H1 (cell line): ENCODE data around the gene DERL3. TPM values are rescaled to one million over a fixed set of nuclear protein-coding genes. Genes with fewer than 3 reads are reported as not detected.

ENCODE experiments used
- BCL11A ChIP-seq, 2 experiments: IDR thresholded peaks; one replicate each; pipeline ENCODE4 v1.6.1; 2011; ENCODE audit warnings: low read depth in 2 of 2, low read length in 2 of 2, mild to moderate bottlenecking in 2 of 2
- CHD1 ChIP-seq: IDR thresholded peaks from 2 replicates; pipeline ENCODE4 v1.6.1; 2012; ENCODE audit warnings: low read depth, low read length, improper control_type of control experiment
- CHD2 ChIP-seq: IDR thresholded peaks from 2 replicates; pipeline ENCODE4 v1.6.1; 2012; ENCODE audit warnings: low read length, improper control_type of control experiment
- CTBP2 ChIP-seq: IDR thresholded peaks from 2 replicates; pipeline ENCODE4 v1.7.0; 2011; ENCODE audit warnings: borderline replicate concordance, mild to moderate bottlenecking, moderate library complexity, mixed read lengths, low read length; ENCODE audit not compliant: insufficient read depth, insufficient read length
- EGR1 ChIP-seq: IDR thresholded peaks from 2 replicates; pipeline ENCODE4 v1.6.1; 2011; ENCODE audit warnings: low read depth, low read length, borderline replicate concordance
- EP300 ChIP-seq, 2 experiments: IDR thresholded peaks; 1 replicate in 1 of 2; 2 replicates in 1 of 2; pipeline ENCODE4 v1.6.1; 2011 to 2012; ENCODE audit warnings: low read depth in 2 of 2, low read length in 2 of 2, mild to moderate bottlenecking in 2 of 2, borderline replicate concordance in 1 of 2, inconsistent platforms in 1 of 2, moderate library complexity in 1 of 2
- EZH2 ChIP-seq: fragments of 200-600 bp; sonication (generic); IDR thresholded peaks from 2 replicates; pipeline ENCODE4 v1.7.1; 2012; ENCODE audit warnings: low read depth, mild to moderate bottlenecking, moderate library complexity, low read length, inconsistent platforms; ENCODE audit not compliant: severe bottlenecking
- HDAC2 ChIP-seq, 2 experiments: fragments of 300-600 bp in 1 of 2; sonication (generic) in 1 of 2; IDR thresholded peaks; 2 replicates each; pipeline ENCODE4 v1.6.1; 2011 to 2012; ENCODE audit warnings: low read depth in 2 of 2, low read length in 2 of 2, mild to moderate bottlenecking in 2 of 2, moderate library complexity in 2 of 2, borderline replicate concordance in 1 of 2, inconsistent platforms in 1 of 2
- JUN ChIP-seq: IDR thresholded peaks from 2 replicates; pipeline ENCODE4 v1.6.1; 2011; ENCODE audit warnings: low read depth, mild to moderate bottlenecking, improper control_type of control experiment, low read length
- JUND ChIP-seq: IDR thresholded peaks from 2 replicates; pipeline ENCODE4 v1.6.1; 2011; ENCODE audit warnings: mild to moderate bottlenecking, improper control_type of control experiment, low read length
- NANOG ChIP-seq: IDR thresholded peaks from 2 replicates; pipeline ENCODE4 v1.6.1; 2011; ENCODE audit warnings: low read length, low read depth, mild to moderate bottlenecking, inconsistent platforms; ENCODE audit not compliant: insufficient read depth, poor library complexity, severe bottlenecking
- POLR2A ChIP-seq, 2 experiments: IDR thresholded peaks; 1 replicate in 1 of 2; 2 replicates in 1 of 2; pipeline ENCODE4 v1.6.1; 2011; ENCODE audit warnings: low read depth in 2 of 2, low read length in 2 of 2, mild to moderate bottlenecking in 2 of 2; ENCODE audit errors: control extremely low read depth in 1 of 2
- RBBP5 ChIP-seq: IDR thresholded peaks from 2 replicates; pipeline ENCODE4 v1.7.1; 2012; ENCODE audit warnings: low read depth, mild to moderate bottlenecking, inconsistent platforms, low read length, moderate library complexity, borderline replicate concordance
- SRF ChIP-seq: IDR thresholded peaks from 2 replicates; pipeline ENCODE4 v1.6.1; 2011; ENCODE audit warnings: mild to moderate bottlenecking, low read depth, low read length, moderate library complexity
- polyA plus RNA-seq, 7 experiments: library from polyadenylated mRNA; depleted of rRNA in 3 of 7; stranded (reverse) in 5 of 7; unstranded in 2 of 7; fragments of >200 nt in 5 of 7; fragments of 200-250 nt in 2 of 7; gene quantifications; 1 replicate in 5 of 7; 2 replicates in 1 of 7; 4 replicates in 1 of 7; pipeline versions ENCODE4 v1.2.1 to v1.2.3, GENCODE V29; 2011 to 2013; ENCODE audit warnings: missing spikeins in 2 of 7, mixed read lengths in 2 of 7
- total RNA-seq: library from RNA; stranded (reverse); fragmentation: NEBNext Ultra II Directional; extraction: Animal tissue kit (Norgen Biotek cat#: 25700); gene quantifications from 2 replicates; pipeline ENCODE4 v1.2.1, GENCODE V29; 2021
- TF ChIP-seq, protein P1 (sequence below): IDR thresholded peaks from 2 replicates; pipeline ENCODE4 v1.6.1; 2012; ENCODE audit warnings: inconsistent platforms
- TF ChIP-seq, protein P2 (sequence below): IDR thresholded peaks from 2 replicates; pipeline ENCODE4 v1.6.1; 2012; ENCODE audit warnings: inconsistent platforms
- TF ChIP-seq, protein P3 (sequence below), 3 experiments: IDR thresholded peaks; 1 replicate in 2 of 3; 2 replicates in 1 of 3; pipeline versions ENCODE4 v1.5.1 to v1.6.1; 2011; ENCODE audit warnings: low read length in 3 of 3, mild to moderate bottlenecking in 3 of 3, inconsistent platforms in 2 of 3, low read depth in 1 of 3, moderate library complexity in 1 of 3; ENCODE audit not compliant: insufficient read depth in 1 of 3; ENCODE audit errors: control extremely low read depth in 1 of 3

DERL3 gene
- total and polyA plus RNA-seq, 2 of the 8 experiments (the other 6 are each of a cell fraction or from before 2014, with no cell fraction given) = 8.7 to 19.5 TPM

DNA sequence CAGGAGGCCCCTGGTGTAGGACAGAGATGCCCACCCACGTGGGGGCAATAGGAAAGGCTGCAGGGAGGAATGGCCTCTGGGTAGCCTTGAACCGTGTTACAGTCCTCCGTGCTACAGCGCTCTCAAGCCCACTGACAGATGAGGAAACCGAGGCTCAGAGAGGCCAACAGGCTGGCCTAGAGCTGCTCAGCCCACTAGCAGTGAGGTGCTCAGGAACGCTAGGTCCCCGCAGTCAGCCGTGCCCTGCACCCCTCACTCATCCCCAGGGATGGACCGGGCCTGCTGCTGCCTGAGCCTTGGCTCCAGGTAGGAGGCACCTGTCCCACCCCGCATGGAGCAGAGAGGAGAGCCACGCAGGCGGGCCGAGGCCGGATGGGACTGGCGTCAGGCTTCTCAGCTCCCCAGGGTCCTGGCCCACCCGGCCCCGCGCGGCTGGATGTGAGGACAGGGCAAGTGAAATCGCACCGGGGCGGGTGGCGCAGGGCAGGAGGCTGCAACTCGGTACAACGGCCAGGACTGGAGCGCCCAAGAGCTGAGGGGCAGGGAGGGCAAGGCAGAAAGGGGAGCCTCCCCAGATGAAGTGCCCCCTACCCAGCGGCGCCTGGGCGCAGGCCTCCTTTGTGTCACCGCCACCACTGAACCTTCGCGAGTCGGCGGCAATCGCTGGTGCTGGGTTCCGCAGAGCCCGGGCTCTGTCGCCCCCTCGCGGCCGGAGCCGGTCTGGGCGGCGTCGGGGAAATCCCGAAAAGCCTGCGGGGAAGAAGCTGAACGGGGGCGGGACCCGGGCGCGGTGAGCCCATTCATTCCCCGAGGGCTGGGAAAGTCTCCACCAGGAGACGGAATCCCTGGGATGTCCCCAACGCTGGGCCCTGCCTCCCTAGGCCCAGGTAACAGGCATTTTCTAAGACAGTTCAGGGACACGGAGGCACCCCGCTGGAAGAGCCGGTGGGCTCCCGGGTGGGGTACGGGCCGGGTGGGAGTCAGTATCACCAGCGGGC is 10.5 kb upstream of the DERL3 start (continued):
- TF ChIP-seq, protein P1, sequence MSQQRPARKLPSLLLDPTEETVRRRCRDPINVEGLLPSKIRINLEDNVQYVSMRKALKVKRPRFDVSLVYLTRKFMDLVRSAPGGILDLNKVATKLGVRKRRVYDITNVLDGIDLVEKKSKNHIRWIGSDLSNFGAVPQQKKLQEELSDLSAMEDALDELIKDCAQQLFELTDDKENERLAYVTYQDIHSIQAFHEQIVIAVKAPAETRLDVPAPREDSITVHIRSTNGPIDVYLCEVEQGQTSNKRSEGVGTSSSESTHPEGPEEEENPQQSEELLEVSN = peak; percentile 54
- no peak for TF ChIP-seq SRF
- no peak for TF ChIP-seq BCL11A (IDR thresholded peaks at IDR 0.05; ENCODE audit: low read depth in 2 of 2, low read length in 2 of 2)
- TF ChIP-seq CHD1 = no peak
- peak; percentile 86 for TF ChIP-seq EGR1
- no peak for TF ChIP-seq POLR2A (IDR thresholded peaks at IDR 0.05; ENCODE audit: control extremely low read depth in 1 of 2, low read depth in 2 of 2, low read length in 2 of 2)
- no peak for TF ChIP-seq EZH2
- 0 out of 2 replicates have a peak, but pooled peaks have one; percentile 46 for TF ChIP-seq RBBP5
- no peak for TF ChIP-seq JUN
- peak; percentile 63; the same call in 1 of the 2 replicates for TF ChIP-seq CHD2
- TF ChIP-seq, protein P2, sequence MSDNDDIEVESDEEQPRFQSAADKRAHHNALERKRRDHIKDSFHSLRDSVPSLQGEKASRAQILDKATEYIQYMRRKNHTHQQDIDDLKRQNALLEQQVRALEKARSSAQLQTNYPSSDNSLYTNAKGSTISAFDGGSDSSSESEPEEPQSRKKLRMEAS = peak; percentile 53; the same call in 1 of the 2 replicates
- TF ChIP-seq CTBP2 = peak; percentile 47
- TF ChIP-seq, protein P3, sequence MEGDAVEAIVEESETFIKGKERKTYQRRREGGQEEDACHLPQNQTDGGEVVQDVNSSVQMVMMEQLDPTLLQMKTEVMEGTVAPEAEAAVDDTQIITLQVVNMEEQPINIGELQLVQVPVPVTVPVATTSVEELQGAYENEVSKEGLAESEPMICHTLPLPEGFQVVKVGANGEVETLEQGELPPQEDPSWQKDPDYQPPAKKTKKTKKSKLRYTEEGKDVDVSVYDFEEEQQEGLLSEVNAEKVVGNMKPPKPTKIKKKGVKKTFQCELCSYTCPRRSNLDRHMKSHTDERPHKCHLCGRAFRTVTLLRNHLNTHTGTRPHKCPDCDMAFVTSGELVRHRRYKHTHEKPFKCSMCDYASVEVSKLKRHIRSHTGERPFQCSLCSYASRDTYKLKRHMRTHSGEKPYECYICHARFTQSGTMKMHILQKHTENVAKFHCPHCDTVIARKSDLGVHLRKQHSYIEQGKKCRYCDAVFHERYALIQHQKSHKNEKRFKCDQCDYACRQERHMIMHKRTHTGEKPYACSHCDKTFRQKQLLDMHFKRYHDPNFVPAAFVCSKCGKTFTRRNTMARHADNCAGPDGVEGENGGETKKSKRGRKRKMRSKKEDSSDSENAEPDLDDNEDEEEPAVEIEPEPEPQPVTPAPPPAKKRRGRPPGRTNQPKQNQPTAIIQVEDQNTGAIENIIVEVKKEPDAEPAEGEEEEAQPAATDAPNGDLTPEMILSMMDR (IDR thresholded peaks at IDR 0.05; ENCODE audit: control extremely low read depth in 1 of 3, insufficient read depth in 1 of 3, low read depth in 1 of 3, low read length in 3 of 3) = peak; percentile 78 to 97 (median 93)
- TF ChIP-seq HDAC2 (IDR thresholded peaks at IDR 0.05; ENCODE audit: borderline replicate concordance in 1 of 2, low read depth in 2 of 2, low read length in 2 of 2) = 0 out of 4 replicates have a peak, but pooled peaks of 1 of the 2 experiments have one; percentile 11
- TF ChIP-seq EP300 (IDR thresholded peaks at IDR 0.05; ENCODE audit: borderline replicate concordance in 1 of 2, low read depth in 2 of 2, low read length in 2 of 2) = 0 out of 3 replicates have a peak, but pooled peaks of 1 of the 2 experiments have one; percentile 59
- TF ChIP-seq NANOG = no peak
- no peak for TF ChIP-seq JUND
